OCI-LY3 (cell line): Measurements from ENCODE around the gene RASSF1.

Source experiments
- H2AFZ ChIP-seq: fragments of 200-600, 300-600 bp; shearing (Covaris generic); 2 replicates; pipeline ENCODE4 v1.6.0; 2014; ENCODE audit warnings: antibody characterized with exemption, low read depth, low read length
- H3K27ac ChIP-seq: fragments of 200-600, 300-600 bp; sonication (generic); 2 replicates; pipeline ENCODE4 v1.5.1; 2014; ENCODE audit warnings: mild to moderate bottlenecking, low read length, moderate library complexity, mixed read lengths
- H3K27me3 ChIP-seq: fragments of 200-600, 300-600 bp; sonication (generic); 2 replicates; pipeline ENCODE4 v1.6.1; 2014; ENCODE audit warnings: low read depth, low read length, mixed read lengths
- H3K36me3 ChIP-seq: fragments of 200-600, 300-600 bp; sonication (generic); replicated peaks from 2 replicates; pipeline ENCODE3; 2014; ENCODE audit warnings: low read depth, low read length, mixed read lengths
- H3K4me1 ChIP-seq: fragments of 300-600, 200-600 bp; sonication (generic); 2 replicates; pipeline ENCODE4 v1.6.1; 2014; ENCODE audit warnings: low read length, mixed read lengths
- H3K4me2 ChIP-seq: fragments of 200-600, 300-600 bp; sonication (generic); 2 replicates; pipeline ENCODE4 v1.6.1; 2014; ENCODE audit warnings: low read length, mixed read lengths
- H3K4me3 ChIP-seq: fragments of 300-600, 200-600 bp; sonication (generic); 2 replicates; pipeline ENCODE4 v1.5.1; 2014; ENCODE audit warnings: antibody characterized with exemption, mild to moderate bottlenecking, low read length, moderate library complexity
- H3K79me2 ChIP-seq: fragments of 300-600, 200-600 bp; shearing (Covaris generic); 2 replicates; pipeline ENCODE4 v1.6.1; 2014; ENCODE audit warnings: mild to moderate bottlenecking, low read length, mixed read lengths
- H3K9ac ChIP-seq: fragments of 300-600, 200-600 bp; shearing (Covaris generic); 2 replicates; pipeline ENCODE4 v1.6.0; 2014; ENCODE audit warnings: mild to moderate bottlenecking, low read length, moderate library complexity
- H3K9me3 ChIP-seq: fragments of 200-600, 300-600 bp; shearing (Covaris generic); 2 replicates; pipeline ENCODE4 v1.6.1; 2014; ENCODE audit warnings: low read length, mixed read lengths; ENCODE audit not compliant: insufficient read depth
- H4K20me1 ChIP-seq: fragments of 200-600, 300-600 bp; sonication (generic); 2 replicates; pipeline ENCODE4 v1.6.1; 2016; ENCODE audit warnings: low read length, mixed read lengths; ENCODE audit not compliant: insufficient read depth
- EZH2phosphoT487 ChIP-seq: fragments of 200-600 bp; shearing (Covaris generic); IDR thresholded peaks from 2 replicates; pipeline ENCODE4 v1.6.1; 2018; ENCODE audit warnings: antibody characterized with exemption, mixed run types, low read depth
- TF ChIP-seq, protein P1 (sequence below): fragments of 200-600, 300-600 bp; sonication (generic); IDR thresholded peaks from 2 replicates; pipeline ENCODE4 v1.5.1; 2014; ENCODE audit warnings: antibody characterized with exemption, low read length, low read depth

RASSF1 gene

GRCh38 chr3:50304601-50305000 lies 36.0 kb downstream of the RASSF1 start:
- H3K79me2 ChIP-seq: no peaks in the 10 kb centered on the region
- no peak overlapping the region for H3K4me2 ChIP-seq
- peaks cover 7% of the 10 kb centered on the region for H3K9me3 ChIP-seq
- no peaks in the 10 kb centered on the region for H3K27me3 ChIP-seq
- H3K27ac ChIP-seq: no peak overlapping the region
- no peak overlapping the region for H3K4me3 ChIP-seq
- no peak overlapping the region for H2AFZ ChIP-seq
- H3K4me1 ChIP-seq: peaks cover 8% of the 10 kb centered on the region; the same call in 1 of the 2 replicates
- no peak overlapping the region for H3K9ac ChIP-seq
- no peaks in the 10 kb centered on the region for H4K20me1 ChIP-seq
- no peak for TF ChIP-seq EZH2phosphoT487
- TF ChIP-seq, protein P1, sequence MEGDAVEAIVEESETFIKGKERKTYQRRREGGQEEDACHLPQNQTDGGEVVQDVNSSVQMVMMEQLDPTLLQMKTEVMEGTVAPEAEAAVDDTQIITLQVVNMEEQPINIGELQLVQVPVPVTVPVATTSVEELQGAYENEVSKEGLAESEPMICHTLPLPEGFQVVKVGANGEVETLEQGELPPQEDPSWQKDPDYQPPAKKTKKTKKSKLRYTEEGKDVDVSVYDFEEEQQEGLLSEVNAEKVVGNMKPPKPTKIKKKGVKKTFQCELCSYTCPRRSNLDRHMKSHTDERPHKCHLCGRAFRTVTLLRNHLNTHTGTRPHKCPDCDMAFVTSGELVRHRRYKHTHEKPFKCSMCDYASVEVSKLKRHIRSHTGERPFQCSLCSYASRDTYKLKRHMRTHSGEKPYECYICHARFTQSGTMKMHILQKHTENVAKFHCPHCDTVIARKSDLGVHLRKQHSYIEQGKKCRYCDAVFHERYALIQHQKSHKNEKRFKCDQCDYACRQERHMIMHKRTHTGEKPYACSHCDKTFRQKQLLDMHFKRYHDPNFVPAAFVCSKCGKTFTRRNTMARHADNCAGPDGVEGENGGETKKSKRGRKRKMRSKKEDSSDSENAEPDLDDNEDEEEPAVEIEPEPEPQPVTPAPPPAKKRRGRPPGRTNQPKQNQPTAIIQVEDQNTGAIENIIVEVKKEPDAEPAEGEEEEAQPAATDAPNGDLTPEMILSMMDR: no peak
- peaks cover 3% of the 10 kb centered on the region for H3K36me3 ChIP-seq

DNA sequence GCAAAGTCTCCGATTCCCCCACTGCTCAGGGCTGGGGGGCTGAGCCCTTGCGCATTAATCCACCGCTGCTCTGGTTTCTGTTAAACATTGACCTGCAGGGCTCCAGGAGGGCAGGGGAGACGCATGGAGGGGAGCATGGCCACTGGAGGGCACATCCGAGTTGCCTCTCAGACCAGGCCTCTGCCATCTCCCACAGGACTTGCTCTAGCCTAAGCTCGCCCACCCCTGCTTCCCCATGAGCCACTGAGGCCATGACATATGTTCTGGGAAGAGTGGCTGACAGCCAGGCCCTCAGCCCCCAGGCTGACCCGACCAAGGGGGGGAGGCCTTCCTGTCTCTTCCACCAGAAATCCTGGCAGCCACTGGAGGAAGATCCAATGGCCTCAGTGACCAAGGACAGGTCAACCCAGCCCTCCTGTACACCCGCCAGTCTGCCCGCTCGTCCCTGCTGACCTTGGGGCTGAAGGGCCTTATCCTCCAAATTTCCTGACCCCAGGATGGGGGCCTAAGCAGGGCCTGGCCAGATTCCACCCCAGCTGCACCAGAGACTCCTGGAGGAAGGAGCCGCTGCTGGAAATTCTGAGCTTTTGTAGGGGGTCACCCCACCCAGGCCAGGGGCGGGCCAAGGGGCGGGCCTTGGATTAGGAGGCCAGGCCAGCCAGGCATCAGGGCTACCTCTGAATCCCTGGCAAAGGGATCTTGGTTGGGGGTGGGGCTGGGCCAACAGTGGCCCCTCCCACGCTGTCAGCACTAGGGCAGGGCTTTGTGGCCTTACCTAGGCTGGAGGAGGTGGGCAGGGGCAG lies 37.4 kb downstream of the RASSF1 start, which contains the start of gene HYAL1:
HYAL1 (minus strand) TSS at position 562 of the 803 bp plus-strand sequence. CDS start 618 bp downstream, outside the sequence.
- Histone ChIP-seq H4K20me1 (no peaks in the 10 kb centered on the region), H3K9me3 (peaks cover 3% of the 10 kb centered on the region; the same call in 1 of the 2 replicates), H3K27me3 (no peaks in the 10 kb centered on the region), H3K4me3 (no peak within 1 kb of the TSS), H2AFZ (no peak within 1 kb of the TSS), H3K36me3 (no peaks in the 10 kb centered on the region), H3K27ac (no peak within 1 kb of the TSS), H3K4me1 (peaks cover 12% of the 10 kb centered on the region), H3K79me2 (0 out of 2 replicates have a peak, but pooled peaks cover 3% of the 10 kb centered on the region), H3K4me2 (no peak within 1 kb of the TSS), H3K9ac (no peak within 1 kb of the TSS)
- no peak for TF ChIP-seq EZH2phosphoT487
- TF ChIP-seq, protein P1: no peak

DNA sequence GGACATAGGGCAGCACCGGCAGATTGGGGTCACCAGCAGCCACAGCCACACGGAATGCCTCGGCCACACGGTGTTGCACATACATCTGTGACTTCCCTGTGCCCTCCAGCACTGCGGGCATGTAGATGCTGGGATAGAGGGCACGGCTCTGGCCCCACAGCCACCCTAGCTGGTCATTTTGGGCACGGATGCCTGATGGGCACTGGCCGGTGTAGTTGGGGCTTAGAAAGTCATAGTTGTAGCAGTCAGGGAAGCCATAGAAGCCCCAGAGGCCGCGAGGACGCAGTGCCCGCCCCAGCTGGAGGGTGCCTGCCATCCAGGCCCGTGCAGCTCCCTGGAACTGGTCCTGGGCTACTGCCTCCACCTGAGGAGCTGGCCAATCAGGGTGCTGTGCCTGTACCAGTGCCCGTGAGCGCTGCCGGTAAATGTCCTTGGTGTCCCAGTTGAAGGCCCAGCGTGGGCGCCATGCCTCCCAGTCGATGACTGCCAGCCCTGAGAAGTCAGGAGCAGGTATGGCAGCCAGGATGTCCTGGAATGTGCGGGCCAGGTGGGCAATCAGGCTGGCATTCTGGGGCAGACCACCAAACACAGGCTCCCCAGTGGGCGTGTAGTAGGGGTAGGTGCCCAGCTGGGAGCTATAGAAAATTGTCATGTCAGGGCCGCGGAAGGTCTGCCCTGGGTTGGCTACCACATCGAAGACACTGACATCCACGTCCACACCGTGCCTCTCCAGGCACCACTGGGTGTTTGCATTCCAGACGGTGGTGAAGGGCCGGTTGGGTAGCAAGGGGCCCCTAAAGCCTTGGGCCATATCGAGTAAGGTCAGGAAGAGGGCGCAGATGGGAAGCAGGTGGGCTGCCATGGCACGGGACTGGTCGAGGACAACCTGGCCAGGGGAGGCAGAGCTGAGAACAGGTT lies 38.3 kb downstream of the RASSF1 start:
- no peak overlapping the region for H3K4me3 ChIP-seq
- H4K20me1 ChIP-seq: no peaks in the 10 kb centered on the region
- no peaks in the 10 kb centered on the region for H3K36me3 ChIP-seq
- H3K79me2 ChIP-seq: 0 out of 2 replicates have a peak, but pooled peaks cover 7% of the 10 kb centered on the region
- TF ChIP-seq, protein P1: no peak
- no peak for TF ChIP-seq EZH2phosphoT487
- no peak overlapping the region for H3K9ac ChIP-seq
- H3K4me1 ChIP-seq: peaks cover 16% of the 10 kb centered on the region
- no peak overlapping the region for H3K4me2 ChIP-seq
- no peaks in the 10 kb centered on the region for H3K27me3 ChIP-seq
- no peak overlapping the region for H3K27ac ChIP-seq
- 0 out of 2 replicates have a peak, but pooled peaks cover 3% of the 10 kb centered on the region for H3K9me3 ChIP-seq
- no peak overlapping the region for H2AFZ ChIP-seq
